ENCODE results near the gene KCTD16.

KCTD16 gene

GRCh38 chr5:144405991-144406390 lies 235.3 kb downstream of the KCTD16 start:
- no peak overlapping the region for H3K27ac ChIP-seq
- no peak for TF ChIP-seq ZFX (IDR thresholded peaks at IDR 0.05; ENCODE audit: borderline replicate concordance)
- no peak for TF ChIP-seq CTCF (IDR thresholded peaks at IDR 0.05)

DNA sequence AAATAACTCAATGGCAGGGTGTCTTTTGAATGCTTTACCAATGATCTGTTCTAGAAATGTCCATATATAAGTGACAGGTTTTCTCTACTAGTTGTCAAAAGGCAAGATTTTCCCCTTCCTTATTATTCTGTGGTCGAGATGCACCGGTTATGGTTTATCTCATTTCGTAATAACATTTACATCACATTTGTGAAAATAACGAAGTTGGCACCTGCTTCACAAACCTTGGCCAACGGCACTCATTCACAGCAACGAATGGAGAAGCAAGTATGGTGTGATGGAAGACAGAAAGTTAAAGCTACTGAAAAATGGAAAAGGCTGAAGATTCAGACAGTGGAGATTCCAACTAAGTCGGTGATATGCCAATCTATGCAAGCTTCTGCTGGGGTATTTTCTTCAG lies 235.8 kb downstream of the KCTD16 start:
- H3K27ac ChIP-seq, result no peak overlapping the region
- TF ChIP-seq ZFX (IDR thresholded peaks at IDR 0.05; ENCODE audit: borderline replicate concordance) (no peak), CTCF (IDR thresholded peaks at IDR 0.05) (no peak)

DNA sequence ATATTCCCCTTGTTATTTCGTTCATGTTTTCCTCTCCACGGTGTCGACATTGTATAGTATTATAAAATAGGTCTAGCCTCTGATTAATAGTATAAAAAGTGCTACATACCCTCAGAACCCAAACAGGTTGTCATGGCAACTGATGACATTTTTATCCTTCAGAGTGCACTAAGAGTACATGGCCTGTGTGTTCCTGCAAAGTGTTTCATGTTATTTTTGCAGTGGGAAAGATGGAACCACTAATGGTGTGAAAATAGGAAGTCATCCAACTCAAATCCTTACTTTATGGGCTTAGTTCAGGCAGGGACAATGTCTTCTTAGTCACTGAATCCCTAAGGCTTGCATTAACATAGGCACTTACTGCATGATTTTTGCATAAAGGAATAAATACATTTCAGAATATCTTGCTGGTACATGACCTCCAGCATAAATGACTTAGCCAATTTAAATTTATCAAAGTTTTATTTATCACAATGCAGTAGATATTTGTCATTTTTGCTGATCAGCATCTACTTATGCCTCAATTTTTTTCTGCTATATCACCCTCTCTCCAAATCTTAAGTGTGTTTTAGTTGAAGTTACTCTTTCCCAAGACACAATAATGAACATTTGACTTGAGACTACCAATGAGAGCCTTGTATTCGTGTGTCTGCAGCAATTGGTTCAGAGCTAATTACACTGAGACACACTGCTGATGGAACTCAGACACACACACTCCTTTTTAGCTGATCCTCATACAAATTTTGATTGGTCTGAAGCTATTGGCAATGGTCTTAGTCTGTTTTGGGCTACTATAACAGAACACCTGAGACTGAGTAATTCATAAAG lies 243.7 kb downstream of the KCTD16 start:
- TF ChIP-seq ZFX (IDR thresholded peaks at IDR 0.05; ENCODE audit: borderline replicate concordance) (no peak), CTCF (IDR thresholded peaks at IDR 0.05) (no peak)
- no peak overlapping the region for H3K27ac ChIP-seq

DNA sequence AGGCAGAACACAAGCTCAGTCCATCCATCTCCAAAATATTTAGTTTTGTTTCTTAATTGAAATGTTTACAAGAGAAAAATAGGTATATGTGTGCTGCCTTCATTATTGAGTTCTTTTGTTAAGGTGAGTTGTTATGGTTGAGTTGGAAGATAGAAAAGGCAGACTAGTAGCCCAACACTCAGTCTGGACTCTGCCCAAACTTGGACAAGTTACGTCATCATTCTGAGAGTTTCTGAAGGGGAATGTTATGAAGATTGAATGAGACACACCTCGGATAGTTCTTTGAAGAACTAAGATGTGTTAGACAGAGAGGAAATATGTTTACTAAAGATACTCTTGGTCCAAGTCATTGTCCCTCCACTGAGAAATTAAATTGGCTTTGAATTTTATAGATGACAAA lies 245.5 kb downstream of the KCTD16 start:
- no peak overlapping the region for H3K27ac ChIP-seq
- TF ChIP-seq CTCF (IDR thresholded peaks at IDR 0.05), result no peak
- TF ChIP-seq ZFX (IDR thresholded peaks at IDR 0.05; ENCODE audit: borderline replicate concordance), result no peak

DNA sequence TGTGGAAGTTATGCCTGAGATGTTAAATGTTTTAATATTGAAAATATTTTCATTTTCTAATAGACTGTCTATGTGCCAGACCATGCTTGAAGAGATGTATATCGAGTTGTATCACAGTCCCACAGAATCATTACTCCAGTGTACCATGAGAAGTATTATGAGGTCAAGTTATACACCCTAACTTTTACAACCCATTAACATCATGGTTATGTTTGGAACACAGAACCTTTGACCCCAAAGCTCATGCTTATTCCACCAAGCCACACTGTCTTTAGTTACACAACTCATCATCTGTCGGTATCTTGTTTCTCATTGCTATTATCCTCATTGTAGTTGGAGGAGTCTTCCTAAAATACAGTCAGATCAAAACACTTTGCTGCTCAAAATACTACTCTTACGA lies 248.0 kb downstream of the KCTD16 start:
- TF ChIP-seq CTCF (IDR thresholded peaks at IDR 0.05) (no peak), ZFX (IDR thresholded peaks at IDR 0.05; ENCODE audit: borderline replicate concordance) (no peak)
- no peak overlapping the region for H3K27ac ChIP-seq

GRCh38 chr5:144421411-144421810 lies 250.7 kb downstream of the KCTD16 start:
- TF ChIP-seq CTCF (IDR thresholded peaks at IDR 0.05), result no peak
- no peak for TF ChIP-seq ZFX (IDR thresholded peaks at IDR 0.05; ENCODE audit: borderline replicate concordance)
- H3K27ac ChIP-seq, result no peak overlapping the region

DNA sequence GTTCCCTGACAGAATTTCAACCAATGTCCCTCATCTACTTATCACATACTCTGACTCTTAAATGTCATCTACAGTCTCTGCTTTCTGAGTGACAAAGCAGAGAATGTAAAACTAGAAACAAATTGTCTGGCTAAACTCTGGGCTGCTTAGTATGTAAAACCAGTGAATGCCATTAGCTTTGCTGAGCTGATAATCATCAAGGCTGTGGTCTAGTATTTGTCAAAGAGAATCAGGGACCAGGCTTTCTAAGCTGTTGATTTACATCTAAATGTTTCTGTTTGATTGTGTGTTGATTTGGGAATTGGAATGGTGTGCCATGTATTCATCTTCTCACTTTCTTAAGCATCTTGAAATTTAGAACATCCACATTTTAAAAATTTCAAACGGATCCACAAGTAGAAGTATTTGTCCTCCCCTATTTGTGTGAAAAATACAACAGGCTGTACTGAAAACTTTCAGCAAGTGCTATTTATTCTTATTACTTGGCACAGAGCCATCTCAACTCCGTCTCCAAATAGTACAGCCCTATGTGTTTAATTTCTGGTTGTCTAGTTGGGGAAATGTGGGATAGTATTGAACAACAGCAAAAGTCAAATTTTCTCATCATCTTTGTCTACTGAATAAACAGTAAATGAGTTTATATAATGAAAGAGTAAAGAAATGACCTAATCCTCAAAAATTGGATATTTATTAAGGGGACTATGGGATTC lies 251.5 kb downstream of the KCTD16 start:
- H3K27ac ChIP-seq, result no peak overlapping the region
- TF ChIP-seq ZFX (IDR thresholded peaks at IDR 0.05; ENCODE audit: borderline replicate concordance) (no peak), CTCF (IDR thresholded peaks at IDR 0.05) (no peak)
